HepG2 (cell line): ENCODE measurements around the gene CNNM4. TPM values are rescaled to one million over a fixed set of nuclear protein-coding genes. Genes with fewer than 3 reads are reported as not detected.

Source experiments
- ADNP ChIP-seq: sonication (generic); formaldehyde crosslinking; IDR thresholded peaks from 2 replicates; pipeline ENCODE4 v1.4.0; 2020; ENCODE audit warnings: missing genetic modification reagents
- DMAP1 ChIP-seq: IDR thresholded peaks from 2 replicates; pipeline ENCODE4 v1.6.1; 2016
- GATAD2A ChIP-seq: IDR thresholded peaks from 2 replicates; pipeline ENCODE4 v1.6.1; 2016
- HDAC2 ChIP-seq: sonication (generic); formaldehyde crosslinking; IDR thresholded peaks from 2 replicates; pipeline ENCODE4 v1.4.0; 2020; ENCODE audit warnings: missing genetic modification reagents
- HNF4A ChIP-seq: sonication (generic); formaldehyde crosslinking; IDR thresholded peaks from 2 replicates; pipeline ENCODE4 v1.4.0; 2020; ENCODE audit warnings: missing genetic modification reagents
- ISX ChIP-seq: sonication (generic); formaldehyde crosslinking; conservative IDR thresholded peaks from 2 replicates; pipeline ENCODE4 v1.5.0; 2020; ENCODE audit warnings: missing genetic modification reagents
- KMT2A ChIP-seq: sonication (generic); formaldehyde crosslinking; IDR thresholded peaks from 2 replicates; pipeline ENCODE4 v1.4.0; 2020; ENCODE audit warnings: missing genetic modification reagents
- MBD4 ChIP-seq: IDR thresholded peaks from 2 replicates; pipeline ENCODE4 v1.6.1; 2012; ENCODE audit warnings: low read length, inconsistent platforms, borderline replicate concordance
- NAIF1 ChIP-seq: sonication (generic); formaldehyde crosslinking; IDR thresholded peaks from 2 replicates; pipeline ENCODE4 v1.5.0; 2020; ENCODE audit warnings: mild to moderate bottlenecking, missing genetic modification reagents, borderline replicate concordance
- RFXANK ChIP-seq: IDR thresholded peaks from 2 replicates; pipeline ENCODE4 v1.6.1; 2016
- SAFB2 ChIP-seq: sonication (generic); formaldehyde crosslinking; IDR thresholded peaks from 2 replicates; pipeline ENCODE4 v1.5.1; 2020; ENCODE audit warnings: missing genetic modification reagents, low read depth, mild to moderate bottlenecking, borderline replicate concordance
- SMC3 ChIP-seq: IDR thresholded peaks from 2 replicates; pipeline ENCODE4 v1.6.1; 2011; ENCODE audit warnings: low read length, improper control_type of control experiment
- ZBTB42 ChIP-seq: sonication (generic); formaldehyde crosslinking; IDR thresholded peaks from 2 replicates; pipeline ENCODE4 v1.5.0; 2020; ENCODE audit warnings: mild to moderate bottlenecking, missing genetic modification reagents
- ZFP62 ChIP-seq: sonication (generic); formaldehyde crosslinking; IDR thresholded peaks from 2 replicates; pipeline ENCODE4 v1.4.0; 2020; ENCODE audit warnings: missing genetic modification reagents
- ZFX ChIP-seq: sonication (generic); formaldehyde crosslinking; IDR thresholded peaks from 2 replicates; pipeline ENCODE4 v1.4.0; 2020; ENCODE audit warnings: mild to moderate bottlenecking, low read depth, missing genetic modification reagents, moderate library complexity
- ZNF234 ChIP-seq: sonication (generic); formaldehyde crosslinking; conservative IDR thresholded peaks from 2 replicates; pipeline ENCODE4 v1.5.1; 2020; ENCODE audit warnings: mild to moderate bottlenecking, missing genetic modification reagents
- ZNF3 ChIP-seq: IDR thresholded peaks from 2 replicates; pipeline ENCODE4 v1.7.0; 2017; ENCODE audit warnings: inconsistent platforms
- ZNF383 ChIP-seq: sonication (generic); formaldehyde crosslinking; IDR thresholded peaks from 2 replicates; pipeline ENCODE4 v1.4.0; 2020; ENCODE audit warnings: missing genetic modification reagents, mild to moderate bottlenecking, borderline replicate concordance
- ZNF672 ChIP-seq: sonication (generic); formaldehyde crosslinking; IDR thresholded peaks from 2 replicates; pipeline ENCODE4 v1.8.1; 2022; ENCODE audit warnings: missing genetic modification reagents
- polyA plus RNA-seq, 8 experiments: library from polyadenylated mRNA; depleted of rRNA in 3 of 8; stranded (reverse) in 7 of 8; unstranded in 1 of 8; fragments of >200 nt; fragmentation: Illumina TruSeq in 4 of 8; extraction: Trizol in 4 of 8; gene quantifications; 2 replicates each; pipeline versions ENCODE4 v1.2.1 to v1.2.3, GENCODE V29; 2011 to 2016; ENCODE audit warnings: low read depth in 4 of 8, missing spikeins in 1 of 8, mixed read lengths in 1 of 8; ENCODE audit not compliant: insufficient read depth in 1 of 8
- total RNA-seq, 5 experiments: library from RNA; depleted of rRNA; stranded (reverse); fragments of >200 nt; fragmentation: Illumina TruSeq; extraction: Trizol; gene quantifications; 2 replicates each; pipeline ENCODE4 v1.2.3, GENCODE V29; 2016; ENCODE audit warnings: low read depth in 1 of 5
- TF ChIP-seq, protein P1 (sequence below): sonication (generic); formaldehyde crosslinking; IDR thresholded peaks from 2 replicates; pipeline ENCODE4 v1.5.0; 2020; ENCODE audit warnings: mild to moderate bottlenecking, missing genetic modification reagents
- TF ChIP-seq, protein P2 (sequence below): sonication (generic); formaldehyde crosslinking; IDR thresholded peaks from 2 replicates; pipeline ENCODE4 v1.4.0; 2020; ENCODE audit warnings: missing genetic modification reagents
- TF ChIP-seq, protein P3 (sequence below): sonication (generic); formaldehyde crosslinking; IDR thresholded peaks from 2 replicates; pipeline ENCODE4 v1.8.1; 2022; ENCODE audit warnings: mild to moderate bottlenecking, missing genetic modification reagents
- TF ChIP-seq, protein P4 (sequence below): sonication (generic); formaldehyde crosslinking; IDR thresholded peaks from 2 replicates; pipeline ENCODE4 v1.5.0; 2020; ENCODE audit warnings: mild to moderate bottlenecking, missing genetic modification reagents, moderate library complexity

CNNM4 gene
- total and polyA plus RNA-seq, 2 of the 13 experiments (the other 11 are each of a cell fraction or from before 2014, with no cell fraction given) = 5.9 to 8.4 TPM

DNA sequence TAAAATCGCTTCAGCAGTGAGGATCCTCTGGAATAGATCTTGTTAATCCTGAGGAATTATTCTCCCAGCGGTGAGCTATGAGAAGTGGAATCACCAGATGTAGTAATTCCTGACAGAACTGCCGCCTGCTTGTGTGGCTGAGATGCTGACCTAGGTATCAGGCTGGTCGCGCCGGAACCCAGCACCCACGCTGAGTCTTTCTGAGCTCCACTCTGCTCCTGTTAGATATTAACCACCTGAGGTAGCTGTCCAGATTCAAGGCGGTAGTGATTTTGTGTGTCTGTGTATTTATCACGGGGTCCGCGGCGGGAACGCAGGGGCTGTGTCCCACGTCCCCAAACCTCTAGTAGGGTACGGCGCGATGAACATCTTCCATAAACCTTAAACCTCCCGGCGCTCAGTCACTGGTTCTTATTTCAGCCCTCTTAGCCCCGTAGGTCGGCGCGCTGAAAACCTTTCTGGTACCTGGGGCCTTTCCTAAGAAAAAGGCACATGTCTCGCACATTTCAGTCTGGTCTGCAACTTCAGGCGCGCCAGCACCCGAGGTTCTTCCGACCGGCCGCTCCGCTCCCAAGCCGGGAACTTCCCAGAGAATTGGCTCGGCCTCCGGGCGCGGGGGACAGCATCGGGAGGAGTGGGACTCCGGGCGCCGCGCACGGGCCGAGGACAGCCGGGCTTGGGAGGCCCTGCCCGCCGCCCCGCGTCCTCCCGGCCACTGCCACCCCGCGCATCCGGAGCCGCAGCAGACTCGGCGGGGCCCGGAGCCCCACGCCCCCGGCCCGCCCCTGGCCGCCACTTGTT lies 54.8 kb downstream of the CNNM4 start (continued):
- TF ChIP-seq, protein P1, sequence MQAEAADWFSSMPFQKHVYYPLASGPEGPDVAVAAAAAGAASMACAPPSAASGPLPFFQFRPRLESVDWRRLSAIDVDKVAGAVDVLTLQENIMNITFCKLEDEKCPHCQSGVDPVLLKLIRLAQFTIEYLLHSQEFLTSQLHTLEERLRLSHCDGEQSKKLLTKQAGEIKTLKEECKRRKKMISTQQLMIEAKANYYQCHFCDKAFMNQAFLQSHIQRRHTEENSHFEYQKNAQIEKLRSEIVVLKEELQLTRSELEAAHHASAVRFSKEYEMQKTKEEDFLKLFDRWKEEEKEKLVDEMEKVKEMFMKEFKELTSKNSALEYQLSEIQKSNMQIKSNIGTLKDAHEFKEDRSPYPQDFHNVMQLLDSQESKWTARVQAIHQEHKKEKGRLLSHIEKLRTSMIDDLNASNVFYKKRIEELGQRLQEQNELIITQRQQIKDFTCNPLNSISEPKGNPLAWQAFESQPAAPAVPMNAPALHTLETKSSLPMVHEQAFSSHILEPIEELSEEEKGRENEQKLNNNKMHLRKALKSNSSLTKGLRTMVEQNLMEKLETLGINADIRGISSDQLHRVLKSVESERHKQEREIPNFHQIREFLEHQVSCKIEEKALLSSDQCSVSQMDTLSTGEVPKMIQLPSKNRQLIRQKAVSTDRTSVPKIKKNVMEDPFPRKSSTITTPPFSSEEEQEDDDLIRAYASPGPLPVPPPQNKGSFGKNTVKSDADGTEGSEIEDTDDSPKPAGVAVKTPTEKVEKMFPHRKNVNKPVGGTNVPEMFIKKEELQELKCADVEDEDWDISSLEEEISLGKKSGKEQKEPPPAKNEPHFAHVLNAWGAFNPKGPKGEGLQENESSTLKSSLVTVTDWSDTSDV (CRISPR knock-in tag) = 0 out of 2 replicates have a peak, but pooled peaks have one; percentile 5
- TF ChIP-seq ADNP (CRISPR knock-in tag) = no peak
- TF ChIP-seq ZNF3 (CRISPR knock-in tag) = no peak
- TF ChIP-seq ZNF672 (CRISPR knock-in tag) = no peak
- TF ChIP-seq DMAP1 = peak; percentile 30; the same call in 1 of the 2 replicates
- TF ChIP-seq ZFX = no peak; the same call in none of the 2 replicates
- 0 out of 2 replicates have a peak, but pooled peaks have one; percentile 32 for TF ChIP-seq HDAC2
- TF ChIP-seq SAFB2 (CRISPR knock-in tag) = peak; percentile 41; the same call in 1 of the 2 replicates
- no peak for TF ChIP-seq ZFP62 (CRISPR knock-in tag)
- no peak for TF ChIP-seq ZNF383
- no peak for TF ChIP-seq MBD4
- TF ChIP-seq, protein P2, sequence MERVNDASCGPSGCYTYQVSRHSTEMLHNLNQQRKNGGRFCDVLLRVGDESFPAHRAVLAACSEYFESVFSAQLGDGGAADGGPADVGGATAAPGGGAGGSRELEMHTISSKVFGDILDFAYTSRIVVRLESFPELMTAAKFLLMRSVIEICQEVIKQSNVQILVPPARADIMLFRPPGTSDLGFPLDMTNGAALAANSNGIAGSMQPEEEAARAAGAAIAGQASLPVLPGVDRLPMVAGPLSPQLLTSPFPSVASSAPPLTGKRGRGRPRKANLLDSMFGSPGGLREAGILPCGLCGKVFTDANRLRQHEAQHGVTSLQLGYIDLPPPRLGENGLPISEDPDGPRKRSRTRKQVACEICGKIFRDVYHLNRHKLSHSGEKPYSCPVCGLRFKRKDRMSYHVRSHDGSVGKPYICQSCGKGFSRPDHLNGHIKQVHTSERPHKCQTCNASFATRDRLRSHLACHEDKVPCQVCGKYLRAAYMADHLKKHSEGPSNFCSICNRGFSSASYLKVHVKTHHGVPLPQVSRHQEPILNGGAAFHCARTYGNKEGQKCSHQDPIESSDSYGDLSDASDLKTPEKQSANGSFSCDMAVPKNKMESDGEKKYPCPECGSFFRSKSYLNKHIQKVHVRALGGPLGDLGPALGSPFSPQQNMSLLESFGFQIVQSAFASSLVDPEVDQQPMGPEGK = no peak
- no peak for TF ChIP-seq NAIF1
- no peak for TF ChIP-seq HNF4A (CRISPR knock-in tag)
- TF ChIP-seq GATAD2A (CRISPR knock-in tag) = peak; percentile 36
- TF ChIP-seq ISX (CRISPR knock-in tag) = peak; percentile 85
- TF ChIP-seq ZNF234 = 0 out of 2 replicates have a peak, but pooled peaks have one; percentile 43
- TF ChIP-seq SMC3 = no peak
- no peak for TF ChIP-seq ZBTB42 (CRISPR knock-in tag)
- peak; percentile 76 for TF ChIP-seq KMT2A
- TF ChIP-seq, protein P3, sequence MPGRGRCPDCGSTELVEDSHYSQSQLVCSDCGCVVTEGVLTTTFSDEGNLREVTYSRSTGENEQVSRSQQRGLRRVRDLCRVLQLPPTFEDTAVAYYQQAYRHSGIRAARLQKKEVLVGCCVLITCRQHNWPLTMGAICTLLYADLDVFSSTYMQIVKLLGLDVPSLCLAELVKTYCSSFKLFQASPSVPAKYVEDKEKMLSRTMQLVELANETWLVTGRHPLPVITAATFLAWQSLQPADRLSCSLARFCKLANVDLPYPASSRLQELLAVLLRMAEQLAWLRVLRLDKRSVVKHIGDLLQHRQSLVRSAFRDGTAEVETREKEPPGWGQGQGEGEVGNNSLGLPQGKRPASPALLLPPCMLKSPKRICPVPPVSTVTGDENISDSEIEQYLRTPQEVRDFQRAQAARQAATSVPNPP = 0 out of 2 replicates have a peak, but pooled peaks have one; percentile 9
- TF ChIP-seq, protein P4, sequence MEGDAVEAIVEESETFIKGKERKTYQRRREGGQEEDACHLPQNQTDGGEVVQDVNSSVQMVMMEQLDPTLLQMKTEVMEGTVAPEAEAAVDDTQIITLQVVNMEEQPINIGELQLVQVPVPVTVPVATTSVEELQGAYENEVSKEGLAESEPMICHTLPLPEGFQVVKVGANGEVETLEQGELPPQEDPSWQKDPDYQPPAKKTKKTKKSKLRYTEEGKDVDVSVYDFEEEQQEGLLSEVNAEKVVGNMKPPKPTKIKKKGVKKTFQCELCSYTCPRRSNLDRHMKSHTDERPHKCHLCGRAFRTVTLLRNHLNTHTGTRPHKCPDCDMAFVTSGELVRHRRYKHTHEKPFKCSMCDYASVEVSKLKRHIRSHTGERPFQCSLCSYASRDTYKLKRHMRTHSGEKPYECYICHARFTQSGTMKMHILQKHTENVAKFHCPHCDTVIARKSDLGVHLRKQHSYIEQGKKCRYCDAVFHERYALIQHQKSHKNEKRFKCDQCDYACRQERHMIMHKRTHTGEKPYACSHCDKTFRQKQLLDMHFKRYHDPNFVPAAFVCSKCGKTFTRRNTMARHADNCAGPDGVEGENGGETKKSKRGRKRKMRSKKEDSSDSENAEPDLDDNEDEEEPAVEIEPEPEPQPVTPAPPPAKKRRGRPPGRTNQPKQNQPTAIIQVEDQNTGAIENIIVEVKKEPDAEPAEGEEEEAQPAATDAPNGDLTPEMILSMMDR (CRISPR knock-in tag) = no peak
- TF ChIP-seq RFXANK = no peak
